ENCODE measurements around the gene RAD9B. TPM values are rescaled to one million over a fixed set of nuclear protein-coding genes. Genes with fewer than 3 reads are reported as not detected.

The RAD9B gene
- total and polyA plus RNA-seq, 2 of the 13 experiments (the other 11 are each of a cell fraction or from before 2014, with no cell fraction given): 0.05 to 0.38 TPM

DNA sequence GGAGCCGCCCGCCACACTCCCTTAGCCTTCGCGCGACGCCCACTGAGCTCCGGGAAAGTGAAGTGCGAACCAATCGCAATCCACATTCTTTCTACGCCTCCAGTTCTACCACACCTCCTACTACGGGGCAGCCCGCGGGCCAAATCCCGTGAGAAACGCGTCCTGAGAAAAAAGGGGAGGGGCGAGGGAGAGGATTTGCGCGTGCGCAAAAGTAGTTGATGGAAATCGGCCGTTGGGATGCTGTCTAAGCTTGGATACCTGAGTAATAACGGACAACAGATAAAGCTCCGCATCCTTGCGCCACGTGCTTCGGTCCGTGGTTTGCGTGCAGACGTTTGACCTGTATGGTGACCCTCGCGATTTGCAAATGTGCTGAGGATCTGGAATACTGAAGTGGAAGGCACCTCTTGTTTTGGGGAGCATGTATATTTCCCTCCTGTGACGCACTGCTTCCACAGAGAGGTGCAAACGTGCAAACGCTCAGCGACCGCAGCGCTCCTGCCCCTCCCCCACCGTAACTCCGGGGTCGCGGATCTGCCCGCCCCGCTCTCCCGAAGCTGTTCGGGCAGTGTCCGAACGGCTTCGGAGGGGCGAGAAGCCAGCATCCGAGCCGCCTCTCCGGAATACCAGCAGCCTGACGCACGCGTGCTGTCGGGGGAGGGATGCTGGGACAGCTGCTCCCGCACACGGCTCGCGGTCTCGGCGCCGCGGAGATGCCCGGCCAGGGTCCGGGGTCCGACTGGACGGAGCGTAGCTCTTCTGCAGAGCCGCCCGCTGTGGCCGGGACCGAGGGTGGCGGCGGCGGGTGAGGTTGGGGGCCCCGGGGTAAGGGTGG is 33.7 kb upstream of the RAD9B start, which contains the start of the genes FAM216A and GPN3 (continued):
- TF ChIP-seq, protein P1, sequence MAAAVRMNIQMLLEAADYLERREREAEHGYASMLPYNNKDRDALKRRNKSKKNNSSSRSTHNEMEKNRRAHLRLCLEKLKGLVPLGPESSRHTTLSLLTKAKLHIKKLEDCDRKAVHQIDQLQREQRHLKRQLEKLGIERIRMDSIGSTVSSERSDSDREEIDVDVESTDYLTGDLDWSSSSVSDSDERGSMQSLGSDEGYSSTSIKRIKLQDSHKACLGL (CRISPR knock-in tag; IDR thresholded peaks at IDR 0.05): no peak; the same call in 1 of the 2 replicates
- no peak for TF ChIP-seq RFX3 (CRISPR knock-in tag; IDR thresholded peaks at IDR 0.05)
- peak; percentile 85 for TF ChIP-seq SALL2 (CRISPR knock-in tag; IDR thresholded peaks at IDR 0.05)
- TF ChIP-seq ZSCAN30 (CRISPR knock-in tag; IDR thresholded peaks at IDR 0.05): no peak
- 0 out of 4 replicates have a peak, but pooled peaks of 1 of the 2 experiments have one; percentile 27 for TF ChIP-seq NR2F1 (CRISPR knock-in tag; IDR thresholded peaks at IDR 0.05)
- no peak for TF ChIP-seq ATRX (CRISPR knock-in tag; IDR thresholded peaks at IDR 0.05; ENCODE audit: borderline replicate concordance)
- TF ChIP-seq MED1 (CRISPR knock-in tag; IDR thresholded peaks at IDR 0.05): peak; percentile 71
- no peak for TF ChIP-seq ATF7 (IDR thresholded peaks at IDR 0.05)
- no peak; the same call in none of the 2 replicates for TF ChIP-seq ATF7 (CRISPR knock-in tag; IDR thresholded peaks at IDR 0.05)
- TF ChIP-seq, protein P2, sequence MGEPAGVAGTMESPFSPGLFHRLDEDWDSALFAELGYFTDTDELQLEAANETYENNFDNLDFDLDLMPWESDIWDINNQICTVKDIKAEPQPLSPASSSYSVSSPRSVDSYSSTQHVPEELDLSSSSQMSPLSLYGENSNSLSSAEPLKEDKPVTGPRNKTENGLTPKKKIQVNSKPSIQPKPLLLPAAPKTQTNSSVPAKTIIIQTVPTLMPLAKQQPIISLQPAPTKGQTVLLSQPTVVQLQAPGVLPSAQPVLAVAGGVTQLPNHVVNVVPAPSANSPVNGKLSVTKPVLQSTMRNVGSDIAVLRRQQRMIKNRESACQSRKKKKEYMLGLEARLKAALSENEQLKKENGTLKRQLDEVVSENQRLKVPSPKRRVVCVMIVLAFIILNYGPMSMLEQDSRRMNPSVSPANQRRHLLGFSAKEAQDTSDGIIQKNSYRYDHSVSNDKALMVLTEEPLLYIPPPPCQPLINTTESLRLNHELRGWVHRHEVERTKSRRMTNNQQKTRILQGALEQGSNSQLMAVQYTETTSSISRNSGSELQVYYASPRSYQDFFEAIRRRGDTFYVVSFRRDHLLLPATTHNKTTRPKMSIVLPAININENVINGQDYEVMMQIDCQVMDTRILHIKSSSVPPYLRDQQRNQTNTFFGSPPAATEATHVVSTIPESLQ (CRISPR knock-in tag; conservative IDR thresholded peaks at IDR 0.05): no peak; the same call in 1 of the 2 replicates
- no peak for TF ChIP-seq RNF2 (conservative IDR thresholded peaks at IDR 0.05; ENCODE audit: low read depth)
- TF ChIP-seq, protein P3, sequence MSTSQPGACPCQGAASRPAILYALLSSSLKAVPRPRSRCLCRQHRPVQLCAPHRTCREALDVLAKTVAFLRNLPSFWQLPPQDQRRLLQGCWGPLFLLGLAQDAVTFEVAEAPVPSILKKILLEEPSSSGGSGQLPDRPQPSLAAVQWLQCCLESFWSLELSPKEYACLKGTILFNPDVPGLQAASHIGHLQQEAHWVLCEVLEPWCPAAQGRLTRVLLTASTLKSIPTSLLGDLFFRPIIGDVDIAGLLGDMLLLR (CRISPR knock-in tag; IDR thresholded peaks at IDR 0.05): no peak
- TF ChIP-seq ZNF530 (CRISPR knock-in tag; IDR thresholded peaks at IDR 0.05; ENCODE audit: low read depth): no peak
- TF ChIP-seq TEAD3 (CRISPR knock-in tag; optimal IDR thresholded peaks at IDR 0.05; ENCODE audit: borderline replicate concordance): peak; percentile 92
- TF ChIP-seq RFXAP (CRISPR knock-in tag; IDR thresholded peaks at IDR 0.05; ENCODE audit: borderline replicate concordance): peak; percentile 77
- TF ChIP-seq ZNF230 (CRISPR knock-in tag; IDR thresholded peaks at IDR 0.05): no peak
- no peak for TF ChIP-seq STAT5B (CRISPR knock-in tag; IDR thresholded peaks at IDR 0.05)
- TF ChIP-seq SYNCRIP (IDR thresholded peaks at IDR 0.05; ENCODE audit: insufficient read depth, low read depth, low read length): no peak
- TF ChIP-seq, protein P4, sequence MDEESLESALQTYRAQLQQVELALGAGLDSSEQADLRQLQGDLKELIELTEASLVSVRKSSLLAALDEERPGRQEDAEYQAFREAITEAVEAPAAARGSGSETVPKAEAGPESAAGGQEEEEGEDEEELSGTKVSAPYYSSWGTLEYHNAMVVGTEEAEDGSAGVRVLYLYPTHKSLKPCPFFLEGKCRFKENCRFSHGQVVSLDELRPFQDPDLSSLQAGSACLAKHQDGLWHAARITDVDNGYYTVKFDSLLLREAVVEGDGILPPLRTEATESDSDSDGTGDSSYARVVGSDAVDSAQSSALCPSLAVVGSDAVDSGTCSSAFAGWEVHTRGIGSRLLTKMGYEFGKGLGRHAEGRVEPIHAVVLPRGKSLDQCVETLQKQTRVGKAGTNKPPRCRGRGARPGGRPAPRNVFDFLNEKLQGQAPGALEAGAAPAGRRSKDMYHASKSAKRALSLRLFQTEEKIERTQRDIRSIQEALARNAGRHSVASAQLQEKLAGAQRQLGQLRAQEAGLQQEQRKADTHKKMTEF (CRISPR knock-in tag; IDR thresholded peaks at IDR 0.05): peak; percentile 78
- TF ChIP-seq, protein P5, sequence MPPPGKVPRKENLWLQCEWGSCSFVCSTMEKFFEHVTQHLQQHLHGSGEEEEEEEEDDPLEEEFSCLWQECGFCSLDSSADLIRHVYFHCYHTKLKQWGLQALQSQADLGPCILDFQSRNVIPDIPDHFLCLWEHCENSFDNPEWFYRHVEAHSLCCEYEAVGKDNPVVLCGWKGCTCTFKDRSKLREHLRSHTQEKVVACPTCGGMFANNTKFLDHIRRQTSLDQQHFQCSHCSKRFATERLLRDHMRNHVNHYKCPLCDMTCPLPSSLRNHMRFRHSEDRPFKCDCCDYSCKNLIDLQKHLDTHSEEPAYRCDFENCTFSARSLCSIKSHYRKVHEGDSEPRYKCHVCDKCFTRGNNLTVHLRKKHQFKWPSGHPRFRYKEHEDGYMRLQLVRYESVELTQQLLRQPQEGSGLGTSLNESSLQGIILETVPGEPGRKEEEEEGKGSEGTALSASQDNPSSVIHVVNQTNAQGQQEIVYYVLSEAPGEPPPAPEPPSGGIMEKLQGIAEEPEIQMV (CRISPR knock-in tag; IDR thresholded peaks at IDR 0.05; ENCODE audit: low read depth): 0 out of 2 replicates have a peak, but pooled peaks have one; percentile 9
- no peak for TF ChIP-seq BRCA1 (CRISPR knock-in tag; IDR thresholded peaks at IDR 0.05)
- no peak for TF ChIP-seq HOXA7 (CRISPR knock-in tag; IDR thresholded peaks at IDR 0.05)

Data from HepG2 (cell line).